PC-9 (cell line): ENCODE results near the gene PCNT. TPM values are rescaled to one million over a fixed set of nuclear protein-coding genes. Genes with fewer than 3 reads are reported as not detected.

Source experiments
- BruUV-seq: library from RNA; stranded (reverse); fragments of 400-500 nt; replicated peaks from 2 replicates; lab custom pipeline; 2021; lab: Mats Ljungman, UMichigan
- CTCF ChIA-PET: fragments of 300-600 bp; sonication (Branson Sonifier 250); formaldehyde crosslinking; loops from one replicate; lab custom pipeline; 2022; ENCODE audit warnings: antibody characterized with exemption; lab: Charles Lee
- POLR2A ChIA-PET: fragments of 300-600 bp; sonication (Branson Sonifier 250); formaldehyde crosslinking; loops from one replicate; lab custom pipeline; 2022; ENCODE audit warnings: antibody characterized with exemption; ENCODE audit not compliant: unreplicated experiment; lab: Charles Lee
- DNase-seq, 2 experiments: peaks; one replicate each; pipeline versions ENCODE4 v3.0.0 to v3.0.0-alpha.2; 2015 to 2022; ENCODE audit warnings: mixed read lengths in 1 of 2
- H2AFZ ChIP-seq: fragments of 200-600 bp; sonication (generic); 2 replicates; pipeline ENCODE4 v1.8.1; 2017; ENCODE audit warnings: antibody characterized with exemption
- H3F3A ChIP-seq: fragments of 200-600 bp; sonication (generic); 2 replicates; pipeline ENCODE4 v1.8.1; 2017; ENCODE audit warnings: antibody characterized with exemption, mild to moderate bottlenecking, low read depth; ENCODE audit not compliant: insufficient read depth
- H3K27ac ChIP-seq: fragments of 200-600 bp; sonication (generic); 2 replicates; pipeline ENCODE4 v1.6.1; 2016; ENCODE audit warnings: mixed run types
- H3K27me3 ChIP-seq: fragments of 200-600 bp; sonication (generic); 2 replicates; pipeline ENCODE4 v1.6.1; 2016; ENCODE audit warnings: low read depth, mixed run types; ENCODE audit not compliant: insufficient read depth
- H3K36me3 ChIP-seq: fragments of 200-600 bp; sonication (generic); 2 replicates; pipeline ENCODE4 v1.6.1; 2016; ENCODE audit warnings: low read depth, mixed run types
- H3K4me1 ChIP-seq: fragments of 200-600 bp; sonication (generic); replicated peaks from 2 replicates; pipeline ENCODE4 v1.6.1; 2016; ENCODE audit warnings: mixed run types; ENCODE audit not compliant: insufficient read depth
- H3K4me2 ChIP-seq: fragments of 200-600 bp; sonication (generic); 2 replicates; pipeline ENCODE4 v1.6.1; 2017; ENCODE audit warnings: mixed run types
- H3K4me3 ChIP-seq: fragments of 200-600 bp; sonication (generic); 2 replicates; pipeline ENCODE4 v1.6.1; 2016; ENCODE audit warnings: mixed run types
- H3K79me2 ChIP-seq: fragments of 200-600 bp; sonication (generic); 2 replicates; pipeline ENCODE4 v1.6.1; 2017; ENCODE audit warnings: low read depth, mixed run types
- H3K9me2 ChIP-seq: fragments of 200-600 bp; sonication (generic); 2 replicates; pipeline ENCODE4 v1.8.1; 2017; ENCODE audit warnings: mild to moderate bottlenecking; ENCODE audit not compliant: insufficient read depth
- H3K9me3 ChIP-seq: fragments of 200-600 bp; sonication (generic); 2 replicates; pipeline ENCODE4 v1.8.1; 2016; ENCODE audit warnings: low read depth; ENCODE audit not compliant: insufficient read depth
- H4K20me1 ChIP-seq: fragments of 200-600 bp; sonication (generic); 2 replicates; pipeline ENCODE4 v1.8.1; 2017; ENCODE audit not compliant: insufficient read depth
- EZH2 ChIP-seq: fragments of 200-600 bp; sonication (generic); IDR thresholded peaks from 2 replicates; pipeline ENCODE4 v1.8.0; 2017; ENCODE audit warnings: antibody characterized with exemption, low read depth
- intact Hi-C: fragments of 100-400 bp; cut with micrococcal nuclease; formaldehyde crosslinking; loops from one replicate; pipeline ENCODE4 v1.10.0; 2022; ENCODE audit not compliant: unreplicated experiment
- total RNA-seq: library from RNA; stranded (reverse); gene quantifications from 2 replicates; pipeline ENCODE4 v1.2.3, GENCODE V29; 2021
- TF ChIP-seq, protein P1 (sequence below): fragments of 200-600 bp; sonication (generic); conservative IDR thresholded peaks from 2 replicates; pipeline ENCODE4 v1.6.1; 2017; ENCODE audit warnings: mixed run types, antibody characterized with exemption, mild to moderate bottlenecking, moderate library complexity

PCNT gene
- total RNA-seq, 1 experiment from 2014 or later: 33.4 TPM

DNA sequence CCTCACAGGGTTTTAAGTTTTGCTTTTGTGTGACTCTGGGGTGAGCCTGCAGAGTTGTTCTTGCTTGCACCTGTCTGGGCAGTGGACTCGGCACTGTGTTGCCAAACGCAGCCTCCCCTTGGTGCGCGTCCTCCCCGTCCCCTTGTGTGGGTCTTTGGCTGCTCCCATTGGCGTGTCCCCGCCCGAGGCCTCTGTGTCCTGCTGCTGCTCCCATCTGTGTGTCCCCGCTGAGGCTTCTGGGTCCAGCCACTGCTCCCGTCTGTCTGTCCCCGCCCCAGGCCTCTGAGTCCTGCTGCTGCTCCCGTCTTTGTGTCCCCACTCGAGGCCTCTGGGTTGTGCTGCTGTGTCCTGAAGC lies 62.8 kb downstream of the PCNT start:
- Histone ChIP-seq H3K4me2 (no peak overlapping the region), H3K36me3 (no peaks in the 10 kb centered on the region), H3F3A (no peaks in the 10 kb centered on the region), H3K27me3 (no peaks in the 10 kb centered on the region), H3K4me3 (no peak overlapping the region), H3K79me2 (no peaks in the 10 kb centered on the region), H3K9me3 (no peaks in the 10 kb centered on the region), H3K27ac (no peak overlapping the region), H3K4me1 (no peaks in the 10 kb centered on the region), H3K9me2 (no peaks in the 10 kb centered on the region), H2AFZ (no peak overlapping the region), H4K20me1 (no peaks in the 10 kb centered on the region)
- CTCF ChIA-PET: no interaction called here
- BruUV-seq: no TSS peak
- TF ChIP-seq, protein P1, sequence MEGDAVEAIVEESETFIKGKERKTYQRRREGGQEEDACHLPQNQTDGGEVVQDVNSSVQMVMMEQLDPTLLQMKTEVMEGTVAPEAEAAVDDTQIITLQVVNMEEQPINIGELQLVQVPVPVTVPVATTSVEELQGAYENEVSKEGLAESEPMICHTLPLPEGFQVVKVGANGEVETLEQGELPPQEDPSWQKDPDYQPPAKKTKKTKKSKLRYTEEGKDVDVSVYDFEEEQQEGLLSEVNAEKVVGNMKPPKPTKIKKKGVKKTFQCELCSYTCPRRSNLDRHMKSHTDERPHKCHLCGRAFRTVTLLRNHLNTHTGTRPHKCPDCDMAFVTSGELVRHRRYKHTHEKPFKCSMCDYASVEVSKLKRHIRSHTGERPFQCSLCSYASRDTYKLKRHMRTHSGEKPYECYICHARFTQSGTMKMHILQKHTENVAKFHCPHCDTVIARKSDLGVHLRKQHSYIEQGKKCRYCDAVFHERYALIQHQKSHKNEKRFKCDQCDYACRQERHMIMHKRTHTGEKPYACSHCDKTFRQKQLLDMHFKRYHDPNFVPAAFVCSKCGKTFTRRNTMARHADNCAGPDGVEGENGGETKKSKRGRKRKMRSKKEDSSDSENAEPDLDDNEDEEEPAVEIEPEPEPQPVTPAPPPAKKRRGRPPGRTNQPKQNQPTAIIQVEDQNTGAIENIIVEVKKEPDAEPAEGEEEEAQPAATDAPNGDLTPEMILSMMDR: no peak
- no peak for TF ChIP-seq EZH2
- POLR2A ChIA-PET: no interaction called here
- DNase-seq: no peak
- intact Hi-C loops: no loop called here

DNA sequence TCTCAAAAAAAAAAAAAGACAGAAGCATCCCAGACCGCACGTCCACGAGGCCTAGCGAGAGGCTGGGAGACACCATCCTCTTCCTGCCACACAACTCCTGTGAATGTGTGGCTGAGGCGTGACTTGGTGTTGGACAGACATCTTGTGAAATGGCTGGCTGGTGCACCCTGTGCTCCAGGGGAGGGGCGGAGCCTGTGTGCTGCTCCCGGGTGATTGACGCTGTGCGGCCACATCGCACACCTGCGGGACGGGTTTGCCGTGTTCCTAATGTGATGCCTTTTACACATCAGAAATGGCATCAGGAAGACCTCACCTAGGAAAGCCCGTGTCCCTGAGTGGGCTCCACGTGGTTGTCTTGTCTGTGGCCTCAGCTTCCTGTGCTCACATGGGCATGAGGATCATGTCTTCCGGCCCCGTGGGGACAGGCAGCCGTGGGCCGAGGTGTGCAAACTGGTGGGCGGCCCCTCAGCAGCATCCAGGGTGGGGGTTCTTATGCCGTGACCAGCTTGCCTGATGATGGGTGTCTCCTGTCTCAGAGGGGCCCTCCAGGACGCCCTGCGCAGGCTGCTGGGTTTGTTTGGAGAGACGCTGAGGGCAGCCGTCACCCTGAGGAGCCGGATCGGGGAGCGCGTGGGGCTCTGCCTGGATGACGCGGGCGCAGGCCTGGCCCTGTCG lies 64.4 kb downstream of the PCNT start:
- Histone ChIP-seq H3K27ac (no peak overlapping the region), H3K4me2 (no peak overlapping the region), H3K4me3 (no peak overlapping the region), H4K20me1 (no peaks in the 10 kb centered on the region), H3F3A (no peaks in the 10 kb centered on the region), H3K27me3 (no peaks in the 10 kb centered on the region), H2AFZ (no peak overlapping the region), H3K9me3 (no peaks in the 10 kb centered on the region), H3K9me2 (no peaks in the 10 kb centered on the region), H3K79me2 (no peaks in the 10 kb centered on the region), H3K36me3 (no peaks in the 10 kb centered on the region), H3K4me1 (no peaks in the 10 kb centered on the region)
- intact Hi-C loops: no loop called here
- TF ChIP-seq, protein P1: no peak
- no peak for TF ChIP-seq EZH2
- POLR2A ChIA-PET: no interaction called here
- DNase-seq: no peak
- CTCF ChIA-PET: no interaction called here
- BruUV-seq: no TSS peak

DNA sequence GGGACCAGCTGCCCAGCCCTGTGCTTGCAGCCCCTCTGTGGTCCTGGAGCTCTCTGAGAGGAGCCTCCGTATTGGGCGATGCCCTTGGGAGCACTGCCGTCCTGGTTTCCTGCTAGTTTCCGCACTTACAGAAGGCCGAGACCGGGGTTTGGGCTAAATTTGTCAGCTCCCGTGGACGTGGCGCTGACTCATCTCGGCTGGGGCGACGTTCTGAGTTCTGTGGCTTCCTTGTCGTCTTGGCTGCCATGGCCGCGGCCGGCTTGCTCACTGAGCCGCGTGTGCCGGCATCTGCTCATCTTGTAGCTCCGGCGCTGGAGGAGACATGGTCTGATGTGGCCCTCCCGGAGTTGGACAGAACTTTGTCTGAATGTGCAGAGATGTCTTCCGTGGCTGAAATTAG lies 64.9 kb downstream of the PCNT start:
- BruUV-seq: no TSS peak

More for the DNA sequence above, 64.9 kb downstream of the PCNT start:
- ChIA-PET POLR2A (no interaction called here), CTCF (no interaction called here)
- intact Hi-C loops: no loop called here
- Histone ChIP-seq H3K9me3 (no peaks in the 10 kb centered on the region), H3K4me1 (no peaks in the 10 kb centered on the region), H3K9me2 (no peaks in the 10 kb centered on the region), H3K79me2 (no peaks in the 10 kb centered on the region), H4K20me1 (no peaks in the 10 kb centered on the region), H3K4me2 (no peak overlapping the region), H3F3A (no peaks in the 10 kb centered on the region), H3K4me3 (no peak overlapping the region), H3K36me3 (no peaks in the 10 kb centered on the region), H3K27ac (no peak overlapping the region), H3K27me3 (no peaks in the 10 kb centered on the region), H2AFZ (no peak overlapping the region)
- TF ChIP-seq EZH2: no peak
- TF ChIP-seq, protein P1: no peak
- no peak for DNase-seq
